ENCODE data around the gene NGFR. TPM values are rescaled to one million over a fixed set of nuclear protein-coding genes. Genes with fewer than 3 reads are reported as not detected.

The NGFR gene
- total and polyA plus RNA-seq, 9 of the 15 experiments (the other 6 are each of a cell fraction or from before 2014, with no cell fraction given), result 0.07 to 0.23 (median 0.13) TPM; not detected in 4

DNA sequence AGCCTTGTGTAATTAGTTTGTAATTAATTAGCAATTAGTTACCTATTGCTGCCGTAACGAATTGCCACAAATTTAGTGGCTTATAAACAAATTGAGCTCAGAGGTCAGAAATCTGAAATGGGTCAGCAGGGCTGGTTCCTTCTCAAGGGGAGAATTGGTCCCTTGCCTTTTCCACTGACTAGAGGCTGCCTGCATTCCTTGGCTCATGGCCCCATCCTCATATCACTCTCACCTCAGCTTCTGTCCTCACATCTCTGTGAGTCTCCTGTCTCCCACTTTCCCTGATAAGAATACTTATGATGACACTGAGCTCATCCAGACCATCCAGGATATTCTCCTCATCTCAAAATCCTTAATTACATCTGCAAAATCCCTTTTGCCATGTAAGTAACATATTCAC is 31.0 kb upstream of the NGFR start:
- intact Hi-C loops (cut with micrococcal nuclease), result loop anchor here (5.0 kb wide), 1 partner anchor 33 kb away; the partner anchor contains the start of gene NGFR
- Histone ChIP-seq H3K9ac (ENCODE audit: insufficient read depth in 1 of 2, low read depth in 2 of 2, low read length in 2 of 2) (no peak overlapping the region), H4K20me1 (replicated peaks; ENCODE audit: control insufficient read depth, insufficient read depth, low read length) (peaks cover 5% of the 10 kb centered on the region), H3K4me1 (replicated peaks in 1 of 2; ENCODE audit: control insufficient read depth in 2 of 2, insufficient read depth in 2 of 2, low read length in 2 of 2) (no peaks in the 10 kb centered on the region), H3K4me2 (ENCODE audit: insufficient read depth, low read length) (no peak overlapping the region), H3K79me2 (ENCODE audit: control insufficient read depth, insufficient read depth, low read length) (no peaks in the 10 kb centered on the region), H2AFZ (ENCODE audit: low read depth, low read length) (no peak overlapping the region), H3K27me3 (ENCODE audit: control insufficient read depth in 2 of 2, insufficient read depth in 2 of 2, low read length in 2 of 2) (peaks cover 27 to 72% of the 10 kb centered on the region in 2 experiments; a peak in 4 of 5 replicates), H3K27ac (ENCODE audit: extremely low read depth, low read depth, low read length) (no peak overlapping the region), H3K9me3 (replicated peaks; ENCODE audit: control insufficient read depth, insufficient read depth, low read depth, low read length) (no peaks in the 10 kb centered on the region; the same call in 1 of the 2 replicates), H3K9me1 (ENCODE audit: control insufficient read depth, insufficient read depth, low read length) (no peaks in the 10 kb centered on the region), H3K4me3 (no peak overlapping the region), H3K36me3 (ENCODE audit: control insufficient read depth, insufficient read depth, low read length) (no peaks in the 10 kb centered on the region)
- ATAC-seq (no peak), FAIRE-seq (no peak), DNase-seq (ENCODE audit: extremely low read depth in 1 of 4, low spot score in 3 of 4) (no peak)
- no TSS peak for BruUV-seq (replicated peaks)
- in situ Hi-C loops (cut with MboI), result no loop called here
- 0% methylated on average over 2 of the region's 2 CpGs for WGBS (ENCODE audit: insufficient coverage, low coverage, missing lambda C conversion rate)
- TF ChIP-seq RBM39 (optimal IDR thresholded peaks at IDR 0.05; ENCODE audit: low read depth, low read length) (no peak), RBM25 (IDR thresholded peaks at IDR 0.05; ENCODE audit: low read depth, low read length, severe bottlenecking) (peak; percentile 20), SFPQ (IDR thresholded peaks at IDR 0.05; ENCODE audit: low read depth, low read length) (no peak), ZC3H11A (IDR thresholded peaks at IDR 0.05; ENCODE audit: low read depth, low read length) (no peak), NONO (IDR thresholded peaks at IDR 0.05; ENCODE audit: low read depth in 2 of 2, low read length in 1 of 2) (no peak), HNRNPLL (IDR thresholded peaks at IDR 0.05; ENCODE audit: low read depth, low read length, poor library complexity, severe bottlenecking) (no peak), STAT5A (IDR thresholded peaks at IDR 0.05; ENCODE audit: borderline replicate concordance, low read length) (no peak), SETDB1 (IDR thresholded peaks at IDR 0.05; ENCODE audit: low read length) (no peak)
- ChIA-PET CTCF (ENCODE audit: low intra/inter-chr PET ratio) (no interaction called here), POLR2A (interaction anchor here (0.9 kb wide), 1 partner anchor 46 kb away, joined by 3 read pairs; no protein-coding TSS in a partner anchor)
